ENCODE measurements around the gene PALLD.

- TF ChIP-seq CTCF (IDR thresholded peaks at IDR 0.05) (no peak), POLR2A (IDR thresholded peaks at IDR 0.05) (no peak)
Measured at GRCh38 chr4:168857546-168858314, 360.9 kb downstream of the PALLD start.

All from right lobe of liver (tissue), 4 donors.